ENCODE data around the gene RAB8B. TPM values are rescaled to one million over a fixed set of nuclear protein-coding genes. Genes with fewer than 3 reads are reported as not detected.
A peak's percentile ranks its signal among the peaks of the same experiment; 100 is the strongest.

Gene RAB8B
- total RNA-seq, 1 donor from 2014 or later: 21.5 TPM

GRCh38 chr15:63186065-63186464 lies 3.3 kb upstream of the RAB8B start:
- H3K27me3 ChIP-seq (ENCODE audit: control insufficient read depth, insufficient read depth, low read length): no peaks in the 10 kb centered on the region
- TF ChIP-seq, protein P1, sequence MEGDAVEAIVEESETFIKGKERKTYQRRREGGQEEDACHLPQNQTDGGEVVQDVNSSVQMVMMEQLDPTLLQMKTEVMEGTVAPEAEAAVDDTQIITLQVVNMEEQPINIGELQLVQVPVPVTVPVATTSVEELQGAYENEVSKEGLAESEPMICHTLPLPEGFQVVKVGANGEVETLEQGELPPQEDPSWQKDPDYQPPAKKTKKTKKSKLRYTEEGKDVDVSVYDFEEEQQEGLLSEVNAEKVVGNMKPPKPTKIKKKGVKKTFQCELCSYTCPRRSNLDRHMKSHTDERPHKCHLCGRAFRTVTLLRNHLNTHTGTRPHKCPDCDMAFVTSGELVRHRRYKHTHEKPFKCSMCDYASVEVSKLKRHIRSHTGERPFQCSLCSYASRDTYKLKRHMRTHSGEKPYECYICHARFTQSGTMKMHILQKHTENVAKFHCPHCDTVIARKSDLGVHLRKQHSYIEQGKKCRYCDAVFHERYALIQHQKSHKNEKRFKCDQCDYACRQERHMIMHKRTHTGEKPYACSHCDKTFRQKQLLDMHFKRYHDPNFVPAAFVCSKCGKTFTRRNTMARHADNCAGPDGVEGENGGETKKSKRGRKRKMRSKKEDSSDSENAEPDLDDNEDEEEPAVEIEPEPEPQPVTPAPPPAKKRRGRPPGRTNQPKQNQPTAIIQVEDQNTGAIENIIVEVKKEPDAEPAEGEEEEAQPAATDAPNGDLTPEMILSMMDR (IDR thresholded peaks at IDR 0.05; ENCODE audit: insufficient read depth, low read length, poor library complexity, severe bottlenecking): no peak
- no peaks in the 10 kb centered on the region for H3K36me3 ChIP-seq (ENCODE audit: control insufficient read depth, insufficient read depth, low read length)
- no peak overlapping the region for H3K4me3 ChIP-seq (ENCODE audit: low read depth, low read length)
- no peak for DNase-seq (ENCODE audit: low read depth)

GRCh38 chr15:63187589-63188226 lies 1.7 kb upstream of the RAB8B start:
- TF ChIP-seq, protein P1 (IDR thresholded peaks at IDR 0.05; ENCODE audit: insufficient read depth, low read length, poor library complexity, severe bottlenecking): no peak
- no peak for DNase-seq (ENCODE audit: low read depth)
- no peaks in the 10 kb centered on the region for H3K36me3 ChIP-seq (ENCODE audit: control insufficient read depth, insufficient read depth, low read length)
- no peak overlapping the region for H3K4me3 ChIP-seq (ENCODE audit: low read depth, low read length)
- no peaks in the 10 kb centered on the region for H3K27me3 ChIP-seq (ENCODE audit: control insufficient read depth, insufficient read depth, low read length)

GRCh38 chr15:63188247-63188925 lies 1.0 kb upstream of the RAB8B start:
- Histone ChIP-seq H3K4me3 (ENCODE audit: low read depth, low read length) (peak overlapping the region; percentile 43), H3K36me3 (ENCODE audit: control insufficient read depth, insufficient read depth, low read length) (no peaks in the 10 kb centered on the region), H3K27me3 (ENCODE audit: control insufficient read depth, insufficient read depth, low read length) (no peaks in the 10 kb centered on the region)
- no peak for DNase-seq (ENCODE audit: low read depth)
- TF ChIP-seq, protein P1 (IDR thresholded peaks at IDR 0.05; ENCODE audit: insufficient read depth, low read length, poor library complexity, severe bottlenecking): no peak

DNA sequence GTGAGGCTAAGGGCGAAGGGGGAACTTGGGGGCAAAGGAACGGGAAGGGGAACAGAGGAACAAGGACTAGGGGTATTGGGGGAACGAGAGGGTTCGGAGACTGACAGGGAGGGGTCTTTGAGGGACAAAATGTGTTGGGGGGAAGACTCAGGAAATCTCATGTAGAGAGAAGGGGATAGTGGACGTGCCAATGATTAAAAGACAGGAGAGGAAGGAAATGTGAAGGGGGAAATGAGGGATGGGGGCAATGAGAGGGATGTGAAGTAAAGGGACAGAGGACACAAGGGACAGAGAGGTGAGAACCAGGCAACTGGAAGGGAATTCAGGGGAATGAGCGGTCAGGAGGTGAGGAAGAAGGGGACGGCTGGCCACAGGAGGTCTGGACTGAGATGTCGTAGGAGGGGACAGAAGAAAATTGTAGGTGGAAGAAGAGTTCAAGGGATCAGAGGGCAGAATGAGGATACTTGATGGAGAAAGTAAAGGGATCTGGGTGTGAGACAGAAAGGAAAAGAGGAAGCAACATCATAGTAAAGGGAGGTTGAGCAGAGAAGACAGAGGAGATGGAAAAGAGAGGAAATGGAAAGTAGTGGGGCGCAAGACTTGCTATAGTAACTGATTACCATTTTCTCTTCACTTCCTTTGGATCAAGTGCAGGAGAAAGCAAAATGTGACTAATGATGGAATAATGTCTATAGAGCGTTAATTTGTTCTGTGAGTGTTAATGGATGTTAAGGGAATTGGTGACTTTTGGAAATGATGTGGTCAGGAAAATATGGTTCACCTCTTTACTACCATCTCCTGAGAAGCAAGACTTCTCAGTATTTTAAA lies 749 bp downstream of the RAB8B start:
- no peak for DNase-seq (ENCODE audit: low read depth)
- TF ChIP-seq, protein P1 (IDR thresholded peaks at IDR 0.05; ENCODE audit: insufficient read depth, low read length, poor library complexity, severe bottlenecking): no peak
- H3K4me3 ChIP-seq (ENCODE audit: low read depth, low read length): peak overlapping the region; percentile 90
- no peaks in the 10 kb centered on the region for H3K36me3 ChIP-seq (ENCODE audit: control insufficient read depth, insufficient read depth, low read length)
- H3K27me3 ChIP-seq (ENCODE audit: control insufficient read depth, insufficient read depth, low read length): no peaks in the 10 kb centered on the region

- H3K36me3 ChIP-seq (ENCODE audit: control insufficient read depth, insufficient read depth, low read length): no peaks in the 10 kb centered on the region
- H3K27me3 ChIP-seq (ENCODE audit: control insufficient read depth, insufficient read depth, low read length): no peaks in the 10 kb centered on the region
- no peak for DNase-seq (ENCODE audit: low read depth)
- TF ChIP-seq, protein P1 (IDR thresholded peaks at IDR 0.05; ENCODE audit: insufficient read depth, low read length, poor library complexity, severe bottlenecking): no peak
- peak overlapping the region; percentile 90 for H3K4me3 ChIP-seq (ENCODE audit: low read depth, low read length)
These were observed 1.6 kb downstream of the RAB8B start for GRCh38 chr15:63190769-63191649.

Data from kidney epithelial cell (primary cell).